ENCODE results near the gene CEP135.
"Not testable (repeated sequence)": the region's sequence is repeated elsewhere in the genome, so short reads cannot be mapped to it uniquely, and the experiment has no call there.

Gene CEP135

GRCh38 chr4:56026596-56026995 is 77.9 kb downstream of the CEP135 start:
- no peak for DNase-seq

GRCh38 chr4:56028165-56028564 is 79.4 kb downstream of the CEP135 start:
- DNase-seq, result no peak

- no peak for DNase-seq
These were observed 89.9 kb downstream of the CEP135 start for GRCh38 chr4:56038487-56039162.

GRCh38 chr4:56040842-56041241 is 92.1 kb downstream of the CEP135 start:
- DNase-seq, result no peak

GRCh38 chr4:56042225-56042624 is 93.5 kb downstream of the CEP135 start:
- no peak for DNase-seq

- no peak for DNase-seq
These were observed 99.6 kb downstream of the CEP135 start for GRCh38 chr4:56048383-56048701.

GRCh38 chr4:56048702-56049431 is 100.1 kb downstream of the CEP135 start:
- peak; percentile 72 for DNase-seq

- no peak for DNase-seq
These were observed 101.9 kb downstream of the CEP135 start for GRCh38 chr4:56050625-56051024.

GRCh38 chr4:56051029-56051709 is 102.4 kb downstream of the CEP135 start:
- DNase-seq, result no peak

- no peak for DNase-seq
These were observed 102.9 kb downstream of the CEP135 start for GRCh38 chr4:56051710-56052075.

- DNase-seq, result no peak
These were observed 103.7 kb downstream of the CEP135 start for GRCh38 chr4:56052481-56052880.

- no peak for DNase-seq
These were observed 104.2 kb downstream of the CEP135 start for GRCh38 chr4:56052966-56053365.

- no peak for DNase-seq
These were observed 106.6 kb downstream of the CEP135 start for GRCh38 chr4:56055027-56055977.

GRCh38 chr4:56055991-56056390 is 107.2 kb downstream of the CEP135 start:
- DNase-seq, result no peak

- no peak for DNase-seq
These were observed 109.8 kb downstream of the CEP135 start for GRCh38 chr4:56058555-56058954.

- no peak for DNase-seq
These were observed 111.3 kb downstream of the CEP135 start for GRCh38 chr4:56060036-56060435.

- DNase-seq, result no peak
These were observed 113.4 kb downstream of the CEP135 start for GRCh38 chr4:56062106-56062505.

- no peak for DNase-seq
These were observed 113.9 kb downstream of the CEP135 start for GRCh38 chr4:56062526-56063145.

- DNase-seq, result no peak
These were observed 117.7 kb downstream of the CEP135 start for GRCh38 chr4:56066493-56066892.

- DNase-seq, result no peak
These were observed 119.1 kb downstream of the CEP135 start for GRCh38 chr4:56067826-56068225.

- DNase-seq, result not testable (repeated sequence)
These were observed 124.0 kb downstream of the CEP135 start for GRCh38 chr4:56072730-56073129.

GRCh38 chr4:56077676-56078075 is 128.9 kb downstream of the CEP135 start:
- DNase-seq, result no peak

GRCh38 chr4:56078866-56079265 is 130.1 kb downstream of the CEP135 start:
- DNase-seq, result no peak

Data from RPMI8226 (cell line).